WTC11 (cell line): Measurements from ENCODE around the gene C2orf49. TPM values are rescaled to one million over a fixed set of nuclear protein-coding genes. Genes with fewer than 3 reads are reported as not detected.
A peak's percentile ranks its signal among the peaks of the same experiment; 100 is the strongest.

ENCODE experiments used
- ATAC-seq: fragments of 200-7000 bp; cut with Tn5 transposase; 2 replicates; pipeline ENCODE4 v1.10.0; 2021; ENCODE audit warnings: mild to moderate bottlenecking, moderate library complexity
- Bru-seq: library from RNA; stranded (reverse); fragments of 400-500 nt; gene quantifications from one replicate; lab custom pipeline; 2021; lab: Mats Ljungman, UMichigan
- CTCF ChIA-PET: fragments of 300-600 bp; sonication (Branson Sonifier 250); formaldehyde crosslinking; loops from one replicate; lab custom pipeline; 2021; ENCODE audit warnings: antibody characterized with exemption; lab: Charles Lee
- POLR2A ChIA-PET: fragments of 350-600 bp; sonication (Branson Sonifier 250); formaldehyde crosslinking; loops from one replicate; lab custom pipeline; 2021; ENCODE audit warnings: antibody characterized with exemption; lab: Charles Lee
- DNase-seq: peaks from one replicate; pipeline ENCODE4 v3.0.0; 2021; ENCODE audit warnings: low spot score
- H3K27ac Mint-ChIP-seq: 2 replicates; pipeline ENCODE4 v1.8.0; 2021; ENCODE audit warnings: mixed read lengths
- H3K27me3 Mint-ChIP-seq: 2 replicates; pipeline ENCODE4 v1.8.0; 2021; ENCODE audit warnings: low read depth, mild to moderate bottlenecking, moderate library complexity, mixed read lengths
- H3K36me3 Mint-ChIP-seq: 2 replicates; pipeline ENCODE4 v1.8.0; 2021; ENCODE audit warnings: mixed read lengths
- H3K4me1 Mint-ChIP-seq: 2 replicates; pipeline ENCODE4 v1.8.0; 2022; ENCODE audit warnings: mixed read lengths
- H3K4me3 Mint-ChIP-seq: 2 replicates; pipeline ENCODE4 v1.8.0; 2021; ENCODE audit warnings: mild to moderate bottlenecking, moderate library complexity, mixed read lengths
- H3K9me3 Mint-ChIP-seq: 2 replicates; pipeline ENCODE4 v1.8.0; 2021; ENCODE audit warnings: mixed read lengths
- CREM ChIP-seq: sonication (generic); formaldehyde crosslinking; IDR thresholded peaks from 2 replicates; pipeline ENCODE4 v1.8.1; 2022; ENCODE audit warnings: mild to moderate bottlenecking, missing genetic modification reagents, moderate library complexity
- NR3C1 ChIP-seq: sonication (generic); formaldehyde crosslinking; conservative IDR thresholded peaks from 2 replicates; pipeline ENCODE4 v1.8.1; 2023; ENCODE audit warnings: low read depth, mild to moderate bottlenecking, missing genetic modification reagents
- PRDM15 ChIP-seq: sonication (generic); formaldehyde crosslinking; IDR thresholded peaks from 2 replicates; pipeline ENCODE4 v1.8.0; 2022; ENCODE audit warnings: missing genetic modification reagents
- SMAD3 ChIP-seq: sonication (generic); formaldehyde crosslinking; IDR thresholded peaks from 2 replicates; pipeline ENCODE4 v1.8.0; 2022; ENCODE audit warnings: missing genetic modification reagents, mild to moderate bottlenecking, borderline replicate concordance
- SMAD4 ChIP-seq: sonication (generic); formaldehyde crosslinking; IDR thresholded peaks from 2 replicates; pipeline ENCODE4 v1.8.0; 2022; ENCODE audit warnings: mild to moderate bottlenecking, missing genetic modification reagents
- ZNF121 ChIP-seq: sonication (generic); formaldehyde crosslinking; IDR thresholded peaks from 2 replicates; pipeline ENCODE4 v1.8.0; 2023; ENCODE audit warnings: missing genetic modification reagents
- ZNF219 ChIP-seq: sonication (generic); formaldehyde crosslinking; IDR thresholded peaks from 2 replicates; pipeline ENCODE4 v1.8.0; 2023; ENCODE audit warnings: missing genetic modification reagents, mild to moderate bottlenecking, borderline replicate concordance
- ZNF317 ChIP-seq: sonication (generic); formaldehyde crosslinking; IDR thresholded peaks from 2 replicates; pipeline ENCODE4 v1.8.1; 2023; ENCODE audit warnings: low read depth, mild to moderate bottlenecking, moderate library complexity, missing genetic modification reagents, borderline replicate concordance
- ZNF423 ChIP-seq: fragments of 250-450 bp; sonication (Bioruptor Pico); IDR thresholded peaks from 2 replicates; pipeline ENCODE4 v2.1.2; 2022; ENCODE audit warnings: mild to moderate bottlenecking, moderate library complexity
- ZSCAN18 ChIP-seq: fragments of 250-450 bp; sonication (Bioruptor Pico); IDR thresholded peaks from 2 replicates; pipeline ENCODE4 v2.1.2; 2022; ENCODE audit warnings: mild to moderate bottlenecking, moderate library complexity
- long read RNA-seq, 3 experiments: library from RNA in 1 of 3; library from capped mRNA in 1 of 3; library from polyadenylated mRNA in 1 of 3; unstranded in 2 of 3; stranded (forward) in 1 of 3; transcript quantifications; one replicate each; pipeline ENCODE4 v2.0.0, GENCODE V29; 2021
- total RNA-seq: library from RNA; stranded (reverse); gene quantifications from 3 replicates; pipeline ENCODE4 v1.2.3, GENCODE V29; 2021
- TF ChIP-seq, protein P1 (sequence below): fragments of 250-450 bp; sonication (Bioruptor Pico); IDR thresholded peaks from 2 replicates; pipeline ENCODE4 v1.9.0; 2021; ENCODE audit warnings: moderate library complexity, mild to moderate bottlenecking, inconsistent platforms, borderline replicate concordance
- TF ChIP-seq, protein P2 (sequence below): sonication (generic); formaldehyde crosslinking; IDR thresholded peaks from 2 replicates; pipeline ENCODE4 v1.8.1; 2022; ENCODE audit warnings: missing genetic modification reagents, borderline replicate concordance
- TF ChIP-seq, protein P3 (sequence below): sonication (generic); formaldehyde crosslinking; conservative IDR thresholded peaks from 2 replicates; pipeline ENCODE4 v1.8.1; 2023; ENCODE audit warnings: mild to moderate bottlenecking, low read depth, missing genetic modification reagents, moderate library complexity
- TF ChIP-seq, protein P4 (sequence below): sonication (generic); formaldehyde crosslinking; IDR thresholded peaks from 2 replicates; pipeline ENCODE4 v1.8.1; 2022; ENCODE audit warnings: low read depth, missing genetic modification reagents, borderline replicate concordance
- TF ChIP-seq, protein P5 (sequence below): sonication (generic); formaldehyde crosslinking; conservative IDR thresholded peaks from 2 replicates; pipeline ENCODE4 v1.8.1; 2022; ENCODE audit warnings: mild to moderate bottlenecking, missing genetic modification reagents
- TF ChIP-seq, protein P6 (sequence below): sonication (generic); formaldehyde crosslinking; IDR thresholded peaks from 2 replicates; pipeline ENCODE4 v1.8.0; 2022; ENCODE audit warnings: mild to moderate bottlenecking, missing genetic modification reagents
- TF ChIP-seq, protein P7 (sequence below): sonication (generic); formaldehyde crosslinking; IDR thresholded peaks from 2 replicates; pipeline ENCODE4 v1.8.1; 2023; ENCODE audit warnings: mild to moderate bottlenecking, missing genetic modification reagents

Gene C2orf49
- total RNA-seq: 15.9 to 17.2 TPM (median 16.6 TPM) in 3 replicates
- percentile 95 among the genes with signal in this experiment for Bru-seq, nascent RNA
- long read RNA-seq, experiment 1, full-length matches to known transcripts: 93 of 111 reads
- long read RNA-seq, experiment 1, partial matches to known transcripts: 2 of 111 reads
- long read RNA-seq, experiment 1, other reads (novel, unspliced or antisense): 16 of 111 reads
- long read RNA-seq, experiment 2, full-length matches to known transcripts: 15 of 27 reads
- long read RNA-seq, experiment 2, partial matches to known transcripts: 1 of 27 reads
- long read RNA-seq, experiment 2, other reads (novel, unspliced or antisense): 11 of 27 reads
- long read RNA-seq, experiment 3, full-length matches to known transcripts: 18 of 26 reads
- long read RNA-seq, experiment 3, partial matches to known transcripts: 0 of 26 reads
- long read RNA-seq, experiment 3, other reads (novel, unspliced or antisense): 8 of 26 reads

DNA sequence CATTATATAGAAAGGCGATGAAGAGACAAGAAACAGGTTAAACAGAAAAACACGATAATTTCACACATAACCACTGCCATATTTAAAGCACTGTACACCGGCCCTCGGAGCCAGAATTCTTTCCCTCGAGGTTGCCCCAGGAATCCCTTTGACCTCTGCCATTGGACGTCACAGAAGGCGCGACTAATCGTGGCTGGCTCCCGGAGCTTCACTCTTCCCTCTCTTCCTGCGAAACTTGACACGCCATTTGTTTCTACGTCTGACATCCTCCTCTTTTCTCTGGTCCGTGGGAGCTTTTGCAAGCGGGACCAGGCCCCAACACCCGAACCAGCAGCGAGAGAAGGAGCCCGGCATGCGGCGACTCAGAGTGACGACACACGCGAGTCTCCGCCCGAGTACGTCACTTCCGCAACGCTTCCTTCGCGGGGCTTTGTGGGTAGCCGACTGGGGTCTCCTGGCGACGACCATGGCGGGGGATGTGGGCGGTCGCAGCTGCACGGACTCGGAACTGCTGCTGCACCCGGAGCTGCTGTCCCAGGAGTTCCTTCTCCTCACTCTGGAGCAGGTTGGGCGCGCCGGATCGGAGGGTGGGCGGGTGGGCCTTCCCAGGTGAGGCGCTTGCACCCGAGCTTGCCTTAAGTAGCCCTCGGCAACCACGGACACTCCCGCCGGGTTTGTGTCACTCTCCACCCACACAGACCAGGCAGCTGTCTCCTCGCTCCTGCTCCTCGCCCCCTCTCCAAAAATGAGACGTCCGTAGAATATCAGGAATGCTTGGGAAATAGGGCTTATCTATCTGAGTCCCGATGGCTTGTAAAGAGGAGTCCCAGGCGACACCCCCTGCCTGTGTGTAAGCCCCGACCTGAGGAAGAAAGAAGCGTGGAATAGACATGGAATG is at the start of gene C2orf49:
Gene C2orf49, plus strand, starts transcription at position 419 of the 898 bp plus-strand sequence. Its CDS starts 48 bp downstream, at position 467.
- H3K4me1 Mint-ChIP-seq: peaks cover 14% of the 10 kb centered on the region
- H3K27ac Mint-ChIP-seq: peak within 1 kb of the TSS; percentile 100
- peak; percentile 96 for ATAC-seq
- no peaks in the 10 kb centered on the region for H3K9me3 Mint-ChIP-seq
- ChIA-PET CTCF (no interaction called here), POLR2A (interaction anchor here (1.2 kb wide), 1 partner anchor 8 kb away, joined by 4 read pairs; no protein-coding TSS in a partner anchor)
- DNase-seq: peak; percentile 88
- peaks cover 21% of the 10 kb centered on the region for H3K36me3 Mint-ChIP-seq
- peak within 1 kb of the TSS; percentile 100 for H3K4me3 Mint-ChIP-seq
- no peaks in the 10 kb centered on the region for H3K27me3 Mint-ChIP-seq
- TF ChIP-seq, protein P1, sequence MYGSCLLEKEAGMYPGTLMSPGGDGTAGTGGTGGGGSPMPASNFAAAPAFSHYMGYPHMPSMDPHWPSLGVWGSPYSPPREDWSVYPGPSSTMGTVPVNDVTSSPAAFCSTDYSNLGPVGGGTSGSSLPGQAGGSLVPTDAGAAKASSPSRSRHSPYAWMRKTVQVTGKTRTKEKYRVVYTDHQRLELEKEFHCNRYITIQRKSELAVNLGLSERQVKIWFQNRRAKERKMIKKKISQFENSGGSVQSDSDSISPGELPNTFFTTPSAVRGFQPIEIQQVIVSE (CRISPR knock-in tag): no peak
- TF ChIP-seq ZNF121 (no peak), CREM (peak; percentile 99), SMAD3 (peak; percentile 17; the same call in 1 of the 2 replicates), ZNF219 (CRISPR knock-in tag) (no peak), ZSCAN18 (CRISPR knock-in tag) (no peak), SMAD4 (CRISPR knock-in tag) (no peak), ZNF317 (CRISPR knock-in tag) (no peak), NR3C1 (no peak), PRDM15 (CRISPR knock-in tag) (no peak), ZNF423 (no peak)
- TF ChIP-seq, protein P2, sequence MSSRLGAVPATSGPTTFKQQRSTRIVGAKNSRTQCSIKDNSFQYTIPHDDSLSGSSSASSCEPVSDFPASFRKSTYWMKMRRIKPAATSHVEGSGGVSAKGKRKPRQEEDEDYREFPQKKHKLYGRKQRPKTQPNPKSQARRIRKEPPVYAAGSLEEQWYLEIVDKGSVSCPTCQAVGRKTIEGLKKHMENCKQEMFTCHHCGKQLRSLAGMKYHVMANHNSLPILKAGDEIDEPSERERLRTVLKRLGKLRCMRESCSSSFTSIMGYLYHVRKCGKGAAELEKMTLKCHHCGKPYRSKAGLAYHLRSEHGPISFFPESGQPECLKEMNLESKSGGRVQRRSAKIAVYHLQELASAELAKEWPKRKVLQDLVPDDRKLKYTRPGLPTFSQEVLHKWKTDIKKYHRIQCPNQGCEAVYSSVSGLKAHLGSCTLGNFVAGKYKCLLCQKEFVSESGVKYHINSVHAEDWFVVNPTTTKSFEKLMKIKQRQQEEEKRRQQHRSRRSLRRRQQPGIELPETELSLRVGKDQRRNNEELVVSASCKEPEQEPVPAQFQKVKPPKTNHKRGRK (CRISPR knock-in tag): no peak
- TF ChIP-seq, protein P3, sequence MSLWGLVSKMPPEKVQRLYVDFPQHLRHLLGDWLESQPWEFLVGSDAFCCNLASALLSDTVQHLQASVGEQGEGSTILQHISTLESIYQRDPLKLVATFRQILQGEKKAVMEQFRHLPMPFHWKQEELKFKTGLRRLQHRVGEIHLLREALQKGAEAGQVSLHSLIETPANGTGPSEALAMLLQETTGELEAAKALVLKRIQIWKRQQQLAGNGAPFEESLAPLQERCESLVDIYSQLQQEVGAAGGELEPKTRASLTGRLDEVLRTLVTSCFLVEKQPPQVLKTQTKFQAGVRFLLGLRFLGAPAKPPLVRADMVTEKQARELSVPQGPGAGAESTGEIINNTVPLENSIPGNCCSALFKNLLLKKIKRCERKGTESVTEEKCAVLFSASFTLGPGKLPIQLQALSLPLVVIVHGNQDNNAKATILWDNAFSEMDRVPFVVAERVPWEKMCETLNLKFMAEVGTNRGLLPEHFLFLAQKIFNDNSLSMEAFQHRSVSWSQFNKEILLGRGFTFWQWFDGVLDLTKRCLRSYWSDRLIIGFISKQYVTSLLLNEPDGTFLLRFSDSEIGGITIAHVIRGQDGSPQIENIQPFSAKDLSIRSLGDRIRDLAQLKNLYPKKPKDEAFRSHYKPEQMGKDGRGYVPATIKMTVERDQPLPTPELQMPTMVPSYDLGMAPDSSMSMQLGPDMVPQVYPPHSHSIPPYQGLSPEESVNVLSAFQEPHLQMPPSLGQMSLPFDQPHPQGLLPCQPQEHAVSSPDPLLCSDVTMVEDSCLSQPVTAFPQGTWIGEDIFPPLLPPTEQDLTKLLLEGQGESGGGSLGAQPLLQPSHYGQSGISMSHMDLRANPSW (CRISPR knock-in tag): no peak
- TF ChIP-seq, protein P4, sequence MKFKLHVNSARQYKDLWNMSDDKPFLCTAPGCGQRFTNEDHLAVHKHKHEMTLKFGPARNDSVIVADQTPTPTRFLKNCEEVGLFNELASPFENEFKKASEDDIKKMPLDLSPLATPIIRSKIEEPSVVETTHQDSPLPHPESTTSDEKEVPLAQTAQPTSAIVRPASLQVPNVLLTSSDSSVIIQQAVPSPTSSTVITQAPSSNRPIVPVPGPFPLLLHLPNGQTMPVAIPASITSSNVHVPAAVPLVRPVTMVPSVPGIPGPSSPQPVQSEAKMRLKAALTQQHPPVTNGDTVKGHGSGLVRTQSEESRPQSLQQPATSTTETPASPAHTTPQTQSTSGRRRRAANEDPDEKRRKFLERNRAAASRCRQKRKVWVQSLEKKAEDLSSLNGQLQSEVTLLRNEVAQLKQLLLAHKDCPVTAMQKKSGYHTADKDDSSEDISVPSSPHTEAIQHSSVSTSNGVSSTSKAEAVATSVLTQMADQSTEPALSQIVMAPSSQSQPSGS (CRISPR knock-in tag): no peak
- TF ChIP-seq, protein P5, sequence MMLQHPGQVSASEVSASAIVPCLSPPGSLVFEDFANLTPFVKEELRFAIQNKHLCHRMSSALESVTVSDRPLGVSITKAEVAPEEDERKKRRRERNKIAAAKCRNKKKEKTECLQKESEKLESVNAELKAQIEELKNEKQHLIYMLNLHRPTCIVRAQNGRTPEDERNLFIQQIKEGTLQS: no peak
- TF ChIP-seq, protein P6, sequence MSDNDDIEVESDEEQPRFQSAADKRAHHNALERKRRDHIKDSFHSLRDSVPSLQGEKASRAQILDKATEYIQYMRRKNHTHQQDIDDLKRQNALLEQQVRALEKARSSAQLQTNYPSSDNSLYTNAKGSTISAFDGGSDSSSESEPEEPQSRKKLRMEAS (CRISPR knock-in tag): peak; percentile 78
- TF ChIP-seq, protein P7, sequence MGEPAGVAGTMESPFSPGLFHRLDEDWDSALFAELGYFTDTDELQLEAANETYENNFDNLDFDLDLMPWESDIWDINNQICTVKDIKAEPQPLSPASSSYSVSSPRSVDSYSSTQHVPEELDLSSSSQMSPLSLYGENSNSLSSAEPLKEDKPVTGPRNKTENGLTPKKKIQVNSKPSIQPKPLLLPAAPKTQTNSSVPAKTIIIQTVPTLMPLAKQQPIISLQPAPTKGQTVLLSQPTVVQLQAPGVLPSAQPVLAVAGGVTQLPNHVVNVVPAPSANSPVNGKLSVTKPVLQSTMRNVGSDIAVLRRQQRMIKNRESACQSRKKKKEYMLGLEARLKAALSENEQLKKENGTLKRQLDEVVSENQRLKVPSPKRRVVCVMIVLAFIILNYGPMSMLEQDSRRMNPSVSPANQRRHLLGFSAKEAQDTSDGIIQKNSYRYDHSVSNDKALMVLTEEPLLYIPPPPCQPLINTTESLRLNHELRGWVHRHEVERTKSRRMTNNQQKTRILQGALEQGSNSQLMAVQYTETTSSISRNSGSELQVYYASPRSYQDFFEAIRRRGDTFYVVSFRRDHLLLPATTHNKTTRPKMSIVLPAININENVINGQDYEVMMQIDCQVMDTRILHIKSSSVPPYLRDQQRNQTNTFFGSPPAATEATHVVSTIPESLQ (CRISPR knock-in tag): no peak
